Activated effector memory CD4-positive, alpha-beta T cell treated with Interleukin-2 at 50 U/mL for 16 hours (primary cell): ENCODE data around the gene SPG11.
A peak's percentile ranks its signal among the peaks of the same experiment; 100 is the strongest.
"Not testable (repeated sequence)": the region's sequence is repeated elsewhere in the genome, so short reads cannot be mapped to it uniquely, and the experiment has no call there.

ENCODE experiments used
- DNase-seq: peaks from one replicate; pipeline ENCODE4 v3.0.0-alpha.2; 2020

SPG11 gene

DNA sequence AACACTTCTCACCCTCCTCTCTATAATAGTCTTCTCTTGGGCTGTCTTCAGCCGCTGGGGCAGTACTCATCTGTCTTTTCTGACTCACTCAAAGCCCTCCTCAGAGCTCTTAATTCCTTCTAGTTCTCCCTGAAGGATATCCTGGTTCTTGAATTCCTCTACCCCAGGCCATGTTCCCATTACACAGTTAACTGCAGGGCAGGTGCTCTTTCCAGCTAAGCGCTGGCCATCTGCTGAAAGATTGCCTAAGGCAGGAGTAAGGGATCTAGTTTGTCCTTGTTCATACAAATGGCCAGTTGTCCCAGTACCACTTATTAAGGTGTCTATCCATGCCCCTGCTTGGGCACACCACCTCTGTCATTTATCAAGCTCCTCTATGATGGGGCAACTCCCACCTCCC, 10.2 kb upstream of the SPG11 start:
- no peak for DNase-seq

DNA sequence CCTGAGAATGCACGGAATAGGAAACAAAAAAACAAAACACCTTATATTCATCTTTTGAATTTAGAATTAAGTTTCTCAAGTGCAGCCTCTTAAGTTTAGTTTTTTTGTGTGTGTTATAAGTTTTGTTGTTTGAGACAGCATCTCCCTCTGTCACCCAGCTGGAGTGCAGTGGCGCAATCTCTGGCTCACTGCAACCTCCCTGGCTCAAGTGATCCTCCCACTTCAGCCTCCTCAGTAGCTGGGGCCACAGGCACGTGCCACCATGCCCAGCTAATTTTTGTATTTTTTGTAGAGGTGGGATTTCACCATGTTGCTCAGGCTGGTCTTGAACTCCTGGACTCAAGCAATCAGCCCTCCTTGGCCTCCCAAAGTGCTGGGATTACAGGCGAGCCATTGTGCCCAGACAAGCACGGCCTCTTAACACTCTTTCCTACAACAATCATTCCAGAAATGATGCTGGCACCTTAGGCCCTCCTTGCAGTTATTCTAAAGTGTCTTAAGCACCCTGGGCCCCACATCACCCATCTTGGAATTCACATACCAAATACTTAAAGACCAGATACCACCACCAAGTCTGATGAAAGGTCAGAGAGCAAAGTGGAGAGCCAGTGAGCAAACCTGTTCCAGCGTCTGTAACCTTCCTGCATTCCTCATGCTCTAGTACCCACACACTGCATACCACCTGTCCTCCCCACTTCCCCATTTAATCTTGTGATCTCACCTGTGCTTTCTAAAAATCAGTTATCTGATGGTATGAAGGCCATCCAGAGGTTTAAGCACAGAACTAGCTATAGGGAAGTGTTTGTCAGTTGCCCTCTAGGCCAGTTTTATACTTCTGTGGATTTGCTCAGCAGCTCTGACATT, 6.9 kb upstream of the SPG11 start:
- DNase-seq: no peak

GRCh38 chr15:44668921-44669320, 5.5 kb upstream of the SPG11 start:
- no peak for DNase-seq

GRCh38 chr15:44667039-44667360, 3.5 kb upstream of the SPG11 start:
- DNase-seq: no peak

DNA sequence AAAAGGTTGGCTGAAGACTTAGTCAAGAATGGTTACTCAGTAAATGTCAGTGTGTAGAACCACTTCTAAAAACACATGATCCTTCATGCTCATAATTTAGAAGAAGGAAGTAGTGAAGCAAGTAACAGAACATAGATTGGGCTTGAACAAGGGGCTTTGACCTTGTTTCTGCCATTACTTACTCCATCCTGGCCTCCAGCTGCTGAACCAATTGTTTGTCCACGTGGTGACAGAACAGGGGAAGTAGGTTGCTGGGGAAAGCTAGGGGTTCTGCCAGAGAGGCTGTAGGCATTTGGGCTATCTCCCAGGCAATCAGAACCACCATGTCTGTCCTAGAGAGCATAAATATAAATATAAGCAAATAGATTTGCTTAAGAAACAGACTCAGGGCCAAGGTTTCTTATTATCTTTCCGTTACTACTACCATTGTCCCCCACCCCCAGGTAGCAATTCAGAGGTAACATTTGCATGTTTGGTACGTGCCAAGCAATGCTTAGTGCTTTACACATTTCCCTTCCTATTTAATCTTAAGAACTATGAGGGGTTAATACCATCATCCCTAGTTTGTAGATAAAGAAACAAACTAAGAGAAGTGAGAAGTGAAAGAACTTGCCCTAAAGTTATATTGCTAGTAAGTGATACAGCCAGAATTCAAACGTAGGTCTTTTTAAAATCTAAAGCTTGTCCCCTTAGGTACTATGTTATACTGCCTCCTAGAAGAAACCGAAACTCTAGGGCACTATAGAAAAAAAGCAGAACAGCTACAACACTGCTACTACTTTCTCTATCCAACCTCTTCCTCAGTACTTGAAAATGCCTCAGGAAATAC, 3.0 kb upstream of the SPG11 start:
- no peak for DNase-seq

DNA sequence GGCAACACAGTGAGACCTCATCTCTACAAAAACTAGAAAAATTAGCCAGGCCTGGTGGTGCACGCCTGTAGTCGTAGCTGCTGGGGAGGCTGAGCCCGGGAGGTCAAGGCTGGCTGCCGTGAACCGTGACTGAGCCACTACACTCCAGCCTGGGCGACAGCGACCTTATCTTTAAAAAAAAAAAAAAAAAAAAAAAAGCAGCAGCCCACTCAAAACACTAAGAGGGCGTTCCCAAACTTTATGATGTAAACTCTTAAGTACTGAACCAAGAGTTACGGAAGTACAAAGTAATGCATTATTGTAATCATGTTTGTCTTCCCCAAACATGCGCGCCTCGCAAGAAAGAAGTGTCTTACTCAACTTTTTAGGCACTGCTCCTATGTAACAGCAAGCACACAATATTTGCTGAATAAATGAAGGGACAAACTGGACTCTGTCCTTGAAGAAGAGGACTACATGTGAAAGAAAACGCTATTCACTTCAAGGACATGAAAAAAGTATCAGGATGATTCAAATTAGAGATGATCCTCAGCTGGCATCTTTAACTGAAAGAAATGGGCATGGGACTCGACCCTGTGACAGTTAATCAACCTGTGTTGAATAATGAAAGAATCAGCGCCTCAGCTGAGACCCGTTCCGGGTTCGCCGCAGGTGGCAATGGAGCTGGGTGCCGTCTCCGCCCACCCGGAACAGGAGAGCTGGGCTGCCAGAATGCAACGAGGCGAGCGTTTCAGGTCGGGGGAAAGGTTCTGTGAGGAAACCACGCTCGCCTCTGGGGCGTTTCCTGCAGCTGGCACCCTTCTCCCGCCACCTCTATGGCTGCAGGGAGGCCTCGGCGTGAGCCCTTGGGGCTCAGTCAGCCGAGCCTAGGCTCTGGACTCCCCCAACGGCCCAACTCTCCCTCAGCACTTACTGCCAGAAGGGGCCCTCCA, 718 bp downstream of the SPG11 start:
- DNase-seq: peak; percentile 82

DNA sequence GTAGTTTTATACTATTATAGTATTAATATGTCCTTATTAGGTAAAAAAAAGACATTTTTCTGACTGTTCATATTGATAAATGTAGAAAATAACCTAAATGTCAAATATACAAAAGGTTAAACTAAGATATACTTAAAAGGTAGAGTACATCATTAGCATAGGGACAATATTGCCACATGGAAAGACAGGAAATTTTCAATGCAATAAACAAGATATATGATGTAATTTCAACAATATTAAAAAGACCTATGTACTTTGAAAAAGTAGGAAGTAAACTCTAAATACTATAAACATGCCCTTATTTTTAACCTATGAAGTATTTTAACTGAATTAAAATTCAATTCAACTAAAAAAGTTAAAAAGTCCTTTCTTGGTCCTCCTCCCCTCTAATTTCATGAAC, 1.9 kb downstream of the SPG11 start:
- no peak for DNase-seq

GRCh38 chr15:44659056-44659455, 4.4 kb downstream of the SPG11 start:
- no peak for DNase-seq

GRCh38 chr15:44657378-44657777, 6.1 kb downstream of the SPG11 start:
- no peak for DNase-seq

DNA sequence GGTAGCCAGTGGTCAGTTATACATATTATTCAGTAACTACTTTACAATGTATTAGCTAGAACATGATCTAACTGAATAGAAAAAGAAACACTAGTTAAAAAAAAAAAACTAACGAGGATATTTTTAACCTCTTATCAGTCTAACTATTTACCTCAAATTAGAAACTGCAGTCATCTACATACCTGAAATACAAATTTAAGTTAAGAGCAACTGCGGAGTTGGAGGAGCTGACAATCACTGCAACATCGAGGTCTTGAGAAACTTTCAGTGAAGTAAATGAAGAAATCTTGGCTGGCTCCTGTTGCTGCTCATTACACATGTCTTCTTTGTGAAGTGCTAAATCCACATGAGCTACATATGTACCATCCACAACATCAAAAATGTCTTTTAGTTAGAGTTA, 6.5 kb downstream of the SPG11 start:
- no peak for DNase-seq

DNA sequence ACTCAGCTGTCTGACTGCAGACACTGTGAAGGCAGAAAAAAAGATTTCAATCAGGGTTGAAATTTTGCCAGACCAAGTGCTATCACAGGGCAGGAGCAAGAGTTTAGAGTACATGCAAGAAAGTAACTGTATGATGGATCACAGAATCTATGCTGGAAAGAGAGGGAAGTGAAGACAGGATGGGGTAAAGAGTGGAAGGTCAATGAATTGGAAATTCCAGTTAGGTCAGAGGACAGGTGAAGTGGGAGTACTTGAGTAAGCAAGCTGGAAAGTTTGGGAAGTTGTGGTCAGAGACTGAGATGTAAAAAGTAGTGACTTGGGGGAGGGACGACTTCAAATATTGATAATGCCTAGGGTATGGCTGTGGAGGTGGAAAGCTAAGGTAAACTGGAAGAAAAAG, 7.2 kb downstream of the SPG11 start:
- DNase-seq: no peak

GRCh38 chr15:44654858-44655257, 8.6 kb downstream of the SPG11 start:
- no peak for DNase-seq

- DNase-seq: no peak
Observed at GRCh38 chr15:44647637-44648036, 15.8 kb downstream of the SPG11 start.

DNA sequence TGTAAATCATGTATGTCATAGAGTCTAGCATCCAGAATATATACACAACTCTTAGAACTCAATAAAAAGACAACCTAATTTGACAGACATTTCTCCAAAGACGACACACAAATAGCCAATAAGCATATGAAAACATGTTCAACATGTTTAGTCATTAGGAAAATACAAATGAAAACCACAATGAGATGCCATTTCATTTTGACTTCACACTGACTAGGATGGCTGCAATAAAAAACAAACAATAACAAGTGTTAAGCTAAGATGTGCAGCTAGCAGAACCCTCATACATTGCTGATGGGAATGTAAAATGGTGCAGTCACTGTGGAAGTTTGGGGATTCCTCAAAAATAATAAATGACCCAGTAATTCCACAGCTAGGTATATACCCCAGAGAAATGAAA, 16.4 kb downstream of the SPG11 start:
- no peak for DNase-seq

GRCh38 chr15:44646460-44646859, 17.0 kb downstream of the SPG11 start:
- DNase-seq: no peak

- no peak for DNase-seq
Observed at GRCh38 chr15:44641651-44642050, 21.8 kb downstream of the SPG11 start.

DNA sequence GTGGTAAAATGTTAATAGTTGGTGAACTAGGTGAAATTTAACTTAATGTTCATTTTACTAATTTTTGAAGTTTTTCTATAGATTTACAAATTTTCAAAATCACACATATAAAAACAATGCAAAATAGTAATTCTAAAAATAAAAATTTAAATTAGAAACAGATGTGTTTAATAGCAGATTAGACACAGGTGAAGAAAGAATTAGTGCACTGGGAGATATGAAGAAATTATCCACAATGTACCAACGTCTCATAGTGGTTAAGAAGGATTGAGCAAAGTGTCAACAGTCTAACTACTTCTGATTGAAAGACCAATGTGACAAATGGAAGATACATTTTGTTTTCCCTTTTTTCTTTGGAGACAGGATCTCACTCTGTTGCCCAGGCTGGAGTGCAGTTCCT, 26.5 kb downstream of the SPG11 start:
- no peak for DNase-seq

DNA sequence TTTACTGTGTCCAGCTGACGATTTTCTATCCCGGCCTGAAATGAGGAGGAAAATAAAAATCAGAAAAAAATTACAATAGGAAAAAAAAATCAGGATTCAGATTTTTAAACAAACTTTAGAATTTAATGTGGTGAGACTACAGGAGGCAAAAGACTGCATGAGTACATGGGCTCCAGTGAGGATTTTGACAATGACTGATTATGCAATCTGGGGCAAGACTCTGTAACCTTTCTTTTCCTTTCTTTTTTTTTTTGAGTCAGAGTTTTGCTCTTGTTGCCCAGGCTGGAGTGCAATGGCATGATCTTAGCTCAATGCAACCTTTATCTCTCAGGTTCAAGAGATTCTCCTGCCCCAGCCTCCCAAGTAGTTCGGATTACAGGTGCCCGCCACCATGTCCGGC, 29.9 kb downstream of the SPG11 start:
- no peak for DNase-seq

DNA sequence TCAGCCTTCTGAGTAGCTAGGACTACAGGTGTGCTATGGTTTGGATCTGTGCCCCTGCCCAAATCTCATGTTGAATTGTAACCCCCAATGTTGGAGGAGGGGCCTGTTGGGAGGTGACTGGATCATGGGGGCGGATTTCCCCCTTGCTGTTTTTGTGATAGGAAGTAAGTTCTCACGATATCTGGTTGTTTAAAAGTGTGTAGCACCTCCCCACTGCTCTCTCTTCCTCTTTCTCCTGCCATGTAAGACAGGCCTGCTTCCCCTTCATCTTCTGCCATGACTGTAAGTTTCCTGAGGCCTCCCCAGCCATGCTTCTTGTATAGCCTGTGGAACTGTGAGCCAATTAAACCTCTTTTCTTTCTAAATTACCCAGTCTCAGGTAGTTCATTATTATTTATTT, 38.2 kb downstream of the SPG11 start:
- DNase-seq: not testable (repeated sequence)

DNA sequence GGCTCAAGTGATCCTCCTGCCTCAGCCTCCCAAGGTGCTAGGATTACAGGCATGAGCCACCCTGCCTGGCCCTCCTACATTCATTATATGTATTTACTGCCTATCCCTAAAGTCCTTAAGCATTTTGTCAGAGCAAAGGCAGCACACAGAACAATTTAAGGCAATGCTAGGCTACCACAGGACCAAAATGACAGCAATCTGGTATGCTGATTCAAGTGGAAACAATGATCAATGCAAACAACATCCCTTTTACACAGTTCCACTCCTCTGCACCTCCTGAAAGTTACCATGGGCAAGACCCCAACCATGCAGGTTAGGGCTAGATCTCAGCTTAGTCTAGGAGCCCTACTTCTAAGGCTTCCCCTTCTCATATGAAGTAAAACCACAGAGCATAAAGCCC, 40.3 kb downstream of the SPG11 start:
- no peak for DNase-seq

DNA sequence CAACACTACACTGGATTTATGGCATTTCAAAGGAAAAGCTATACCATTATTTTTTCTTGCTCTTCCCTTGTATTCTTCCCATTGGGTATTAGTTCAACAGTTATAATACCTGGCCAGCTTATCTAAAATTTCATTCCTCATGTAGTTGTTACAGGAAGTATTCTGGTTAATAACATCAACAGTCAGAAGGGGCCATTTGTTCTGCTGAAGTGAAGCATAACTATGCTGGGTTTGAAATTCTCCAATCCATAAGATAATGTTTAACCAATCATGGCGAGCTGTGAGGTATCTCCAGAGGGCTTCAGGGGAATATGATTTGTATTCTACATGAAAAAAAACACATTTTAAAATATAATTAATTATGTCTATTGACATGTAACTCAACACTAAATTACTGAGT, 43.4 kb downstream of the SPG11 start:
- no peak for DNase-seq

DNA sequence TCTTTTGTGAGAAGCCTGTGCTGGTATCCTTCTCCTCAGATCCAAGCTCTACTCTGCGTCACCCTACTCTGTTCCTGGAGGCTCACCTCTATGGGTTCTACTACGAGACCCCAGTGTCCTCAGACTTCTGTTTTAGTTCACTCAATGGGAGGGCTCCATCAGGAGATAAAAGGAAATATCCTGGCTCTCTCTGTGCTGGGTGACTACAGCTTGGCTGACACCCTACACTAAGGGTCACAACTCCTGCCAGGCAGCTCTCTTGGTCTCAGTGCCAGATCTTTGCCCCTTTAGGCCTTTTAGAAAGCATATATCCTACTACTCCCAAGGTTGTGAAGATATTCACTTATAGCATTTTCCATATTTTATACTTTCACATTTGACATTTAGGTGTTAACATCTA, 46.5 kb downstream of the SPG11 start:
- DNase-seq: no peak

DNA sequence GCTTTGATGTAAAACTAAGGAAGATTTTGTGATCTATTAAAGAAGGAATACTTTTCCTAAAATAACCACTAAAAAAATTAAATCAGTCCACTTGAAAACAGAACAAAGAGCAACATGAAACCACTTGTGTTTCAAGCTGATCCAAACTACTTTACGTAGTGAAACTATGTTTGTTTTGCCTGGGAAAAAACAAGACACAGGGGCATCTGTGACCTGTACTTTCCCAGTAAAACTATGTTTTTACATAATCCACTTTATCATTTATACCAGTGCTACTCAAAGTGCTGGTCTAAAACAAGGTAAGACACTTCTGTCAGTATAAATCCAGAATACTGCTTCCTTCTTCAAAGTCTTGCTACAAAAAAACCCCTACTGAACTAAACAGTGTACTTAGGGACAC, 56.7 kb downstream of the SPG11 start:
- DNase-seq: no peak
